ENCODE data around the gene STX17.

DNA sequence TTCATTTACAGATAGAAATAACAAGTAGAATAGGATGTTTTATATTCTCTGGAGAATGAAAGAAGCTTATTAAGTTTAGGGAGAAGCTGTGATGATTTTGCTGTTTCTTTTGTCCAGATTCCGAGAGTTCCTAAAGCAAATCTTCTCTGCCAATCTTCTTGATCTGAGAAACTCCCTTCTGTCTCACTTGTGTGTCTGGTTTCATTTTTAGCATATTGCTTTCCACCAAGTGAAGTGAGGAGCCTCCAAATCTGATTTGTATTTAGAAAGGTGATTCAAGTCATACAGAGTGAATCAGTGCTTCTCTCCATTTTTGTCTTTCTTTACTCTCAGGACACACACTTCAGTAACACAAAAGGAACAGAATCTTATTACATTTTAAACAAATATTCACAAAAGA, 48.4 kb downstream of the STX17 start:
- TF ChIP-seq, protein P1, sequence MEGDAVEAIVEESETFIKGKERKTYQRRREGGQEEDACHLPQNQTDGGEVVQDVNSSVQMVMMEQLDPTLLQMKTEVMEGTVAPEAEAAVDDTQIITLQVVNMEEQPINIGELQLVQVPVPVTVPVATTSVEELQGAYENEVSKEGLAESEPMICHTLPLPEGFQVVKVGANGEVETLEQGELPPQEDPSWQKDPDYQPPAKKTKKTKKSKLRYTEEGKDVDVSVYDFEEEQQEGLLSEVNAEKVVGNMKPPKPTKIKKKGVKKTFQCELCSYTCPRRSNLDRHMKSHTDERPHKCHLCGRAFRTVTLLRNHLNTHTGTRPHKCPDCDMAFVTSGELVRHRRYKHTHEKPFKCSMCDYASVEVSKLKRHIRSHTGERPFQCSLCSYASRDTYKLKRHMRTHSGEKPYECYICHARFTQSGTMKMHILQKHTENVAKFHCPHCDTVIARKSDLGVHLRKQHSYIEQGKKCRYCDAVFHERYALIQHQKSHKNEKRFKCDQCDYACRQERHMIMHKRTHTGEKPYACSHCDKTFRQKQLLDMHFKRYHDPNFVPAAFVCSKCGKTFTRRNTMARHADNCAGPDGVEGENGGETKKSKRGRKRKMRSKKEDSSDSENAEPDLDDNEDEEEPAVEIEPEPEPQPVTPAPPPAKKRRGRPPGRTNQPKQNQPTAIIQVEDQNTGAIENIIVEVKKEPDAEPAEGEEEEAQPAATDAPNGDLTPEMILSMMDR (IDR thresholded peaks at IDR 0.05), result no peak
- no peak for TF ChIP-seq POLR2AphosphoS5 (IDR thresholded peaks at IDR 0.05)

All from gastroesophageal sphincter (tissue), 3 donors.